Progenitor cell of endocrine pancreas (in vitro differentiated cells): Measurements from ENCODE around the gene ALS2CL. TPM values are rescaled to one million over a fixed set of nuclear protein-coding genes. Genes with fewer than 3 reads are reported as not detected.
A peak's percentile ranks its signal among the peaks of the same experiment; 100 is the strongest.
"Not testable (repeated sequence)": the region's sequence is repeated elsewhere in the genome, so short reads cannot be mapped to it uniquely, and the experiment has no call there.

Experiments used
- DNase-seq: peaks from one replicate; pipeline ENCODE4 v3.0.0; 2021; ENCODE audit warnings: low spot score; ENCODE audit not compliant: unreplicated experiment
- H3K27ac Mint-ChIP-seq: 2 replicates; pipeline ENCODE4 v1.8.0; 2021; ENCODE audit warnings: mild to moderate bottlenecking, moderate library complexity, mixed read lengths
- H3K27me3 Mint-ChIP-seq: 2 replicates; pipeline ENCODE4 v1.8.0; 2021; ENCODE audit warnings: mixed read lengths
- H3K36me3 Mint-ChIP-seq: 2 replicates; pipeline ENCODE4 v1.8.0; 2022; ENCODE audit warnings: mixed read lengths; ENCODE audit not compliant: insufficient read depth
- H3K4me1 Mint-ChIP-seq: 2 replicates; pipeline ENCODE4 v1.8.0; 2021; ENCODE audit warnings: low read depth, mixed read lengths
- H3K4me3 Mint-ChIP-seq: 2 replicates; pipeline ENCODE4 v1.8.0; 2021; ENCODE audit warnings: low read depth, mild to moderate bottlenecking, moderate library complexity, mixed read lengths
- H3K9me3 Mint-ChIP-seq: 2 replicates; pipeline ENCODE4 v1.8.0; 2021; ENCODE audit warnings: low read depth, mixed read lengths
- long read RNA-seq: library from polyadenylated mRNA; unstranded; transcript quantifications from one replicate; pipeline ENCODE4 v2.0.0, GENCODE V29; 2020
- total RNA-seq: library from RNA; stranded (reverse); gene quantifications from 2 replicates; pipeline ENCODE4 v1.2.1, GENCODE V29; 2021
- TF ChIP-seq, protein P1 (sequence below): fragments of 200-600 bp; sonication (generic); IDR thresholded peaks from one replicate; pipeline ENCODE4 v1.5.0; 2021; ENCODE audit warnings: antibody characterized with exemption, mild to moderate bottlenecking; ENCODE audit not compliant: unreplicated experiment

Gene ALS2CL, protein sequence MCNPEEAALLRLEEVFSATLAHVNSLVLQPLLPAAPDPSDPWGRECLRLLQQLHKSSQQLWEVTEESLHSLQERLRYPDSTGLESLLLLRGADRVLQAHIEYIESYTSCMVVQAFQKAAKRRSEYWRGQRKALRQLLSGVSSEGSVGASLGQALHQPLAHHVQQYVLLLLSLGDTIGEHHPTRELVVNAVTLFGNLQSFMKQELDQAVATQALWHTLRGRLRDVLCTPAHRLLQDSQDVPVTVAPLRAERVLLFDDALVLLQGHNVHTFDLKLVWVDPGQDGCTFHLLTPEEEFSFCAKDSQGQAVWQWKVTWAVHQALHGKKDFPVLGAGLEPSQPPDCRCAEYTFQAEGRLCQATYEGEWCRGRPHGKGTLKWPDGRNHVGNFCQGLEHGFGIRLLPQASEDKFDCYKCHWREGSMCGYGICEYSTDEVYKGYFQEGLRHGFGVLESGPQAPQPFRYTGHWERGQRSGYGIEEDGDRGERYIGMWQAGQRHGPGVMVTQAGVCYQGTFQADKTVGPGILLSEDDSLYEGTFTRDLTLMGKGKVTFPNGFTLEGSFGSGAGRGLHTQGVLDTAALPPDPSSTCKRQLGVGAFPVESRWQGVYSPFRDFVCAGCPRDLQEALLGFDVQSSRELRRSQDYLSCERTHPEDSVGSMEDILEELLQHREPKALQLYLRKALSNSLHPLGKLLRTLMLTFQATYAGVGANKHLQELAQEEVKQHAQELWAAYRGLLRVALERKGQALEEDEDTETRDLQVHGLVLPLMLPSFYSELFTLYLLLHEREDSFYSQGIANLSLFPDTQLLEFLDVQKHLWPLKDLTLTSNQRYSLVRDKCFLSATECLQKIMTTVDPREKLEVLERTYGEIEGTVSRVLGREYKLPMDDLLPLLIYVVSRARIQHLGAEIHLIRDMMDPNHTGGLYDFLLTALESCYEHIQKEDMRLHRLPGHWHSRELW
- 3.5 and 3.7 TPM in 2 replicates for total RNA-seq
- long read RNA-seq, partial matches to known transcripts, result 0 of 1 reads
- long read RNA-seq, other reads (novel, unspliced or antisense), result 1 of 1 reads

DNA sequence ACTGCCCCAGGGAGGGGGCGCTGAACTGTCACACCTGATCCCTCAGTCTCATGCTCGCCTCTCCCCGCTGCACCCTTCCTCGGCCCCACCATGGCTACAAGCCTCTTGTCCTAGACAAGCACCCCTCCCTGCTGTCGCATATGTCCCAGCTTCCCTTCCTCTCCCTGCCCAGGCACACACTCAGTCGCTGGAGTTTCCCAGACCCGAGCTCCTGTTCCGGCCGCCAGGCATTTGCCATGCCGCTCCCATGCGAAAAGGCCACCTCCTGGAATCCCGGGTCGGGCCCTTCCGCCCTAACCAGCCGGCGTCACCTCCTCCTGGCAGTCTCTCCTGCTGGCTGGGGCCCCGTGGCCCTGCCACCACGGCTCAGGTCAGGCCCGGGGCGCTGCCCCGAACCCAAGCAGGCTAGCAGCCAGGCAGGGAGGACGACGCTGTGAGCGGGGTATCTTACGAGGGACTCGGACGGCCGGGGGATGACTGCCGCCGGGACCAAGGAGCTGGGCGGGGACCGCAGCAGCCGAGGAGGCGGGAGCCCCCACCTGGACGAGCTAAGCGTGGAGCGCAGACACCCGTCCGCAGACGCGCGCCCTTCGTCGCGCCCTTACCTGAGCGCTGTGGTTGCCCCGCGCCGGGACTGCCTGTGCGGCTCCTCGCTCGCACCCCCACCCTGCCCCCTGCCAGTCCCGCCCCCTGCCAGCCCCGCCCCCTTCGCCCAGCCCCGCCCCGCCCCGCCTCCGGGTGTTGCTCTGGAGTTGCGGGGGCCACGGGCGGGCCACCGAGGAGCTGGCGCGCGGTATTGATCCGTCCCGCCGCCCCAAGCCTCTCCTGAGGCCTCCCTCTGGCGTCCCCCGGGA, at the start of gene ALS2CL:
Gene ALS2CL, minus strand, starts transcription at position 642 of the 854 bp plus-strand sequence. CDS start 4,239 bp downstream, outside the sequence.
- peaks cover 5% of the 10 kb centered on the region for H3K4me1 Mint-ChIP-seq
- H3K9me3 Mint-ChIP-seq, result no peaks in the 10 kb centered on the region
- peak within 1 kb of the TSS; percentile 72 for H3K4me3 Mint-ChIP-seq
- H3K27ac Mint-ChIP-seq, result peak within 1 kb of the TSS; percentile 25
- H3K36me3 Mint-ChIP-seq, result no peaks in the 10 kb centered on the region
- peak; percentile 45 for DNase-seq
- TF ChIP-seq, protein P1, sequence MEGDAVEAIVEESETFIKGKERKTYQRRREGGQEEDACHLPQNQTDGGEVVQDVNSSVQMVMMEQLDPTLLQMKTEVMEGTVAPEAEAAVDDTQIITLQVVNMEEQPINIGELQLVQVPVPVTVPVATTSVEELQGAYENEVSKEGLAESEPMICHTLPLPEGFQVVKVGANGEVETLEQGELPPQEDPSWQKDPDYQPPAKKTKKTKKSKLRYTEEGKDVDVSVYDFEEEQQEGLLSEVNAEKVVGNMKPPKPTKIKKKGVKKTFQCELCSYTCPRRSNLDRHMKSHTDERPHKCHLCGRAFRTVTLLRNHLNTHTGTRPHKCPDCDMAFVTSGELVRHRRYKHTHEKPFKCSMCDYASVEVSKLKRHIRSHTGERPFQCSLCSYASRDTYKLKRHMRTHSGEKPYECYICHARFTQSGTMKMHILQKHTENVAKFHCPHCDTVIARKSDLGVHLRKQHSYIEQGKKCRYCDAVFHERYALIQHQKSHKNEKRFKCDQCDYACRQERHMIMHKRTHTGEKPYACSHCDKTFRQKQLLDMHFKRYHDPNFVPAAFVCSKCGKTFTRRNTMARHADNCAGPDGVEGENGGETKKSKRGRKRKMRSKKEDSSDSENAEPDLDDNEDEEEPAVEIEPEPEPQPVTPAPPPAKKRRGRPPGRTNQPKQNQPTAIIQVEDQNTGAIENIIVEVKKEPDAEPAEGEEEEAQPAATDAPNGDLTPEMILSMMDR, result no peak
- H3K27me3 Mint-ChIP-seq, result peaks cover 32% of the 10 kb centered on the region

DNA sequence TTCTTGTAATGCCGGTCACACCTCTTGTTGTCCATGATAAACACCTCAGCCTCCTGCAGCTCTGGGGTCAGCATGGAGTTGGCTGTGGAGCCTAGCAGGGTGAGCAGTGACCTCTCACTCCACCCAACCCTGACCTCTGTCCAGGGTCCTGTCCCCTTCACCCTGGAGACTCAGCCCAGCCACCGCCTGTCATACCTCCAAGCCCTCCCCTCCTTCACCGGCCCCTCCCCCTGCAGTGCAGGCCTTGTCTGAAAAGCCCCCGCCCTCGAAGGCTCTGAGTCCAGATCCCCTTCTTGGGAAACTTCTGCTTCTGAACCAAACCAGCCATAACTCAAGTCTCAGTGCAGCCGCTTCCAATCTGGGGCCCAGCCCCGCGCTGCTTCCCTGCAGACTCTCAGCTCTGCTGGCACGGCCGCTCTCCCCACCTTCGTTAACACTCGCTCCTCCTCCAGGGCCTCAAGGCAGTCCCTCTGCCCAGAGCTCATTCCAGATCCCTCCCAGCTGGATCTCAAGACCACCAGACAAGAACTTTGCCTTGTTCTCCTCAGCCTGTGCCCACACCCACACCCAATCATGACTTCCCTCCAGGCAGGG, 49.6 kb upstream of the ALS2CL start:
- H3K4me3 Mint-ChIP-seq, result no peak overlapping the region
- TF ChIP-seq, protein P1, result no peak
- no peaks in the 10 kb centered on the region for H3K9me3 Mint-ChIP-seq
- H3K27me3 Mint-ChIP-seq, result no peaks in the 10 kb centered on the region
- H3K36me3 Mint-ChIP-seq, result no peaks in the 10 kb centered on the region
- H3K4me1 Mint-ChIP-seq, result no peaks in the 10 kb centered on the region
- no peak overlapping the region for H3K27ac Mint-ChIP-seq
- no peak for DNase-seq

DNA sequence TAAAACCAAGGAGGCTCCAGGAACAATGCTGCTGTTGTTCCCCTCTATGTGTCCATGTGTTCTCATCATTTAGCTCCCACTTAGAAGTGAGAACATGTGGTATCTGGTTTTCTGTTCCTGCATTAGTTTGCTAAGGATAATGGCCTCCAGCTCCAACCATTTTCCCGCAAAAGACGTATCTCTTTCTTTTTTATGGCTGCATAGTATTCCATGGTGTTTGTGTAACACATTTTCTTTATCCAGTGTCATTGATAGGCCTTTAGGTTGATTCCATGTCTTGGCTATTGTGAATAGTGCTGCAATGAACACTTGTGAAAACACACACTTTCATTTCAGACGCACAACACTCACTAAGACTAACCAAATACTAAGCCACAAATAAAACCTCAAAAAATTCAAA, 46.1 kb upstream of the ALS2CL start:
- not testable (repeated sequence) for H3K27me3 Mint-ChIP-seq, H3K9me3 Mint-ChIP-seq, DNase-seq, H3K27ac Mint-ChIP-seq, H3K4me3 Mint-ChIP-seq, H3K4me1 Mint-ChIP-seq, H3K36me3 Mint-ChIP-seq

DNA sequence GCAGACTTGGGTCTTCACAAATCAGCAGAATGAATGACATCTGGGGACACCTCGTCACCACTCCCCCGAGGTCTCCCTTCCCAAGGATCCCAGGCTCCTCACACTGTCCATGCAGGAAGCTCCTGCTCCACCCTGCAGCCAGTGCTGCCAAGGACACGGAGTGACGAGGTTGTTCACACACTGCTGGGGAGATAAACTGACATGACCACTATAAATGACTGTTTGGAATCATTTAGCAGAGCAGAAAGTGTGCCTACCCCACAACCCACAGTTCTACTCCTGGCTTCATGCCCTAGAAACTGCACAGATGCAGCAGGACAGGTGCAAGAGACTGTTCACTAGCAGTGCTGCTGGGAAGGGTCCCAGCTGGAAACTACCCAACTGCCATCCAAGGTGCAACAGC, 43.9 kb upstream of the ALS2CL start:
- Mint-ChIP-seq H3K4me1 (no peaks in the 10 kb centered on the region), H3K36me3 (no peaks in the 10 kb centered on the region), H3K4me3 (no peak overlapping the region), H3K9me3 (no peaks in the 10 kb centered on the region), H3K27ac (no peak overlapping the region), H3K27me3 (no peaks in the 10 kb centered on the region)
- TF ChIP-seq, protein P1, result no peak
- no peak for DNase-seq

DNA sequence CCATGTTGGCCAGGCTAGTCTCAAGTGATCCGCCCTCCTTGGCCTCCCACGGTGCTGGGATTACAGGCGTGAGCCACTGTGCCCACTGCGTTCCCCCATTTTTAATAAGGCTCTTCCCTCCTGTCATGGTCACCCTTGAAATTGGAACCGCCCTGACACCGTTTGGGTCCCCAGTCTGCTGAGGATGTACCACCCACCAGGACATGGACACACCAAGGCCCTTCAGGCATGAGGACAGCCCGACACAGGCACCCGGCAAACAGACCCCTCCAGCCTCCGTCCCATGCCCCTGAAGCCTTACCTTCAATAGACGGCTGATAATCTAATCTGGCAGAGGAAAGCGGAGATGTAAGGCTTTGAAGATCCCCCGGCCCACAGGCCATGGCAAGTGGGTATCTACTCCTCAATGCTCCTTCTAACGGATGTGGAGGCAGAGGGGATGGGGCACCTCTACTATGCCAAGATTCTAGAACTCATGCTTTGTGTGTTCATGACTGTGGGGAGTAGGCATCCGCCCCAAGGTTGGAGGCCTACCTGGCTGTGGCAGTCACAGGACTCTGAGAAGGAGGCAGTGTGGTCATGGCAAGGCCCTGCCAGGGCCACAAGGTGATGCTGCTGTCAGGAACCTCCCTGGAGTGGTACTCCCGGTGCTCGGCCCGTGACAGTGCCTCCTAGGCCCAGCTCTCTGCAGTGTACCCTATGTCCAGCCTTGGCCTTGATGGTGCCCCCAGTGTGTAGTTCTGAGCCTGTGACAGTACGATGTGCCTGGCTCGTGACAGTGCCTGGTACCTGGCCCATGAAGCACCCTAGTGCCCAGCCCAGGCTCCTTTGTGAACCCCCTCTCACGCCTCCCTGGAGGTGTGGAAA, 42.8 kb upstream of the ALS2CL start:
- Mint-ChIP-seq H3K27me3 (no peaks in the 10 kb centered on the region), H3K27ac (no peak overlapping the region), H3K4me1 (no peaks in the 10 kb centered on the region), H3K36me3 (no peaks in the 10 kb centered on the region), H3K9me3 (no peaks in the 10 kb centered on the region), H3K4me3 (no peak overlapping the region)
- TF ChIP-seq, protein P1, result no peak
- no peak for DNase-seq
